HG03575 (cell line): ENCODE data around the gene SPTBN1.

Experiments used
- ATAC-seq: cut with Tn5 transposase; IDR thresholded peaks from one replicate; pipeline ENCODE4 v1.9.1; 2021; ENCODE audit not compliant: unreplicated experiment, insufficient number of reproducible peaks, low FRiP score; ENCODE audit errors: extremely low read depth

Gene SPTBN1

DNA sequence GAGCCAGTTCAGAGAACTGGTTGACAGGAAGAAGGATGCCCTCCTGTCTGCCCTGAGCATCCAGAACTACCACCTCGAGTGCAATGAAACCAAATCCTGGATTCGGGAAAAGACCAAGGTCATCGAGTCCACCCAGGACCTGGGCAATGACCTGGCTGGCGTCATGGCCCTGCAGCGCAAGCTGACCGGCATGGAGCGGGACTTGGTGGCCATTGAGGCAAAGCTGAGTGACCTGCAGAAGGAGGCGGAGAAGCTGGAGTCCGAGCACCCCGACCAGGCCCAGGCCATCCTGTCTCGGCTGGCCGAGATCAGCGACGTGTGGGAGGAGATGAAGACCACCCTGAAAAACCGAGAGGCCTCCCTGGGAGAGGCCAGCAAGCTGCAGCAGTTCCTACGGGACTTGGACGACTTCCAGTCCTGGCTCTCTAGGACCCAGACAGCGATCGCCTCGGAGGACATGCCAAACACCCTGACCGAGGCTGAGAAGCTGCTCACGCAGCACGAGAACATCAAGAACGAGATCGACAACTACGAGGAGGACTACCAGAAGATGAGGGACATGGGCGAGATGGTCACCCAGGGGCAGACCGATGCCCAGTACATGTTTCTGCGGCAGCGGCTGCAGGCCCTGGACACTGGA lies 174.9 kb downstream of the SPTBN1 start:
- no peak for ATAC-seq

DNA sequence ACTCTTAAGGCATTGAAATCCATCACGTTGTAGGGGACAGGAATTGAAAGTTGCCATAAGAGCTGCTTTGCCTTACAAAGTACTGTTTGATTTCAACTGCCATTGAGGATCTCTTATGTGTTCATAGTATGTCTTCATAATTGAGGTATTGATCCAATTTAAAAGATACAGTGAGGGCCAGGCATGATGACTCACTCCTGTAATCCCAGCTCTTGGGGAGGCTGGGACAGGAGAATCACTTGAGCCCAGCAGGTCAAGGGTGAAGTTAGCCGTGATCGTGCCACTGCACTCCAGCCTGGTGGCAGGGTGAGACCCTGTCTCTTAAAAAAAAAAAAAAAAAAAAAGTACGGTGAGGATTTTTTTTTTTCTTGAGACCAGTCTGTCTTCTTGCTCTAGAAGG lies 175.6 kb downstream of the SPTBN1 start:
- ATAC-seq, result no peak

DNA sequence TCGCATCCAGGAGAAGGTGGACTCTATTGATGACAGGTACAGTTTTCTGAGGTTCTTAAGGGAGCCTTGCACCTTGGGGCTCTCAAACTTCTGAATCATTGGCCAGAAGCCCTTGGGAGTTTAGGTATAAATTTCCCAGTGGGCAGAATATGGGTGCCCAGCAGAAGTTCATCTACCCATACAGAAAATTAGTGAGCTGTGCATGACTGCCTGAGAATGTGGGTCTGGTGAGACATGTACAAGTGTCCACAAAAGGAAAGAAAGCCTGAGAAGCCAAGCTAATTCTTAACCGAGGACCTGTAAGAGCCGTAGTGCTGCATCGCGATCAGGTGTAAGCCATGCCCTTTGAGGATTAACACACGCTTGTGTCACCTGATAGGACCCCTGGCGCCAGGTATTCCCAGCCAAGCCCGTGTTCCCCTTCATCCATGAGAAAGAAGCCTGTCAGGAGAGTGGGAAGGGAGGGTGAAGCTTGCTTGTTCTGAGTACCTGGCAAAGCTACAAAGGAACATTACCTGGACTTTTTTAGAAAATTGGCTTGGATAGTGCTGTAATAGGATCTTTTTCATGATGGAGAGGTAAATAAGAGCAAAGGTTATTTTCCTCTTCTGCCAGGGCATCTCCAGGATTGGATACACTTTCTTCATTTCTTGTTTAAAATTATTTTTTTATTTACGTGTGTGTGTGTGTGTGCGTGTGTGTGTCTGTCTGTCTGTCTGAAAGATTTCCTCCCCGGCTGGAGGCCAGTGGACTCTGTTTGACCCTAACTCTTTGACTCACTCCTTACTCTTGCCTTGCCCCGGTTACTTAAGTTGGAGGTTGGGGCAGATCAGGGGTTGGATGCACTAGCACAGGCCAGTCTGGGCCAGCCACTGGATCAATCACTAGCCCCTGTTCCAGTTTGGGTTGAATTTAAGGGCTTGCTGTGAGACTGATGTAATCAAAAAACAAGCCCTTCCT lies 176.9 kb downstream of the SPTBN1 start:
- no peak for ATAC-seq

GRCh38 chr2:54634021-54634420 lies 177.9 kb downstream of the SPTBN1 start:
- ATAC-seq, result no peak

DNA sequence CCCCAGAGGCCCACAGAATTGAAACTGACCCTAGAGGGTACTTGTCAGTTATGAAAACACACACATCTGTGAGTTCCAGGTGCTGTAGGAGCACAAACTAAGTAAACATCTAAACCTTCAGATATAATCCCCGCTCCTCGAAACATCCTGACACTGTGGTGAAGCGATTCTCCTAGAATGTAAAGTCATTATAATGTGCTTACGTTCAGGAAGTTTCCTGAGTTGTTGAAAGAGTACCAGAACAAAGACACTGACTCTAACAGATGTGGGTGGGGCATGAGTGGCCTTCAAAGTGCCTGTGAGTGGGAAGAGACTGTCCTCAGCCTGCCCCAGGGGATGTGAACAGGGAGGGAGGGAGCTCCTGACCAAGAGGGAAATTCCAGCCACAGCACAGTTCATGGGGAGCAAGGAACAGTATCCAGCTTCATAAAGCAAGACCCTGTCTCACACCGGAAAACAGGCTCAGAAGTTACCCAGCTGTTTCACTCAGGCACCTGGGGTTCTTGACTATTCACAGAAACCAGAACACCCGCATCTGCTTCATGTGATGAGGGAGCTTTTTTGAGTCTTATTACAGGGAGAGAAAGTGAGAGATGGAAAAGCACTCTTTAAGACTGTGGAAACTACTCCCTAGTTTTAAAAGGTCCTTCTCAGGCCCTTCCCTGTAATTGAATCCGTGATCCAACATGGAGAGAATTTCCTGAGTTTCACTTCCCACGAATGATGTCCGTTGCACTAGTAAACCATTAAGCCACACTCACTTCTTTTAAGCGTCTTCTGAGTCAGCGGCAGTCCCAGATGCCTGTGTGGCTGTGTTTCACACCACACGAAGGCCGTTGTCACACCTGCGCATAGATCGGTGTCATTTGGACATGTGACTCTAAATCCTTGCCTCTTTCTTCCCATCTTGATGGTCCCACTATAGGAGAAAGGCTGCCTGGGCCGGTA lies 178.7 kb downstream of the SPTBN1 start:
- peak; percentile 49 for ATAC-seq

- no peak for ATAC-seq
Observed at GRCh38 chr2:54635554-54636152, 179.5 kb downstream of the SPTBN1 start.

- no peak for ATAC-seq
Observed at GRCh38 chr2:54636415-54637139, 180.4 kb downstream of the SPTBN1 start.

GRCh38 chr2:54638103-54638502 lies 182.0 kb downstream of the SPTBN1 start:
- ATAC-seq, result peak; percentile 45

GRCh38 chr2:54638774-54639187 lies 182.7 kb downstream of the SPTBN1 start:
- no peak for ATAC-seq

GRCh38 chr2:54639609-54640008 lies 183.5 kb downstream of the SPTBN1 start:
- no peak for ATAC-seq

DNA sequence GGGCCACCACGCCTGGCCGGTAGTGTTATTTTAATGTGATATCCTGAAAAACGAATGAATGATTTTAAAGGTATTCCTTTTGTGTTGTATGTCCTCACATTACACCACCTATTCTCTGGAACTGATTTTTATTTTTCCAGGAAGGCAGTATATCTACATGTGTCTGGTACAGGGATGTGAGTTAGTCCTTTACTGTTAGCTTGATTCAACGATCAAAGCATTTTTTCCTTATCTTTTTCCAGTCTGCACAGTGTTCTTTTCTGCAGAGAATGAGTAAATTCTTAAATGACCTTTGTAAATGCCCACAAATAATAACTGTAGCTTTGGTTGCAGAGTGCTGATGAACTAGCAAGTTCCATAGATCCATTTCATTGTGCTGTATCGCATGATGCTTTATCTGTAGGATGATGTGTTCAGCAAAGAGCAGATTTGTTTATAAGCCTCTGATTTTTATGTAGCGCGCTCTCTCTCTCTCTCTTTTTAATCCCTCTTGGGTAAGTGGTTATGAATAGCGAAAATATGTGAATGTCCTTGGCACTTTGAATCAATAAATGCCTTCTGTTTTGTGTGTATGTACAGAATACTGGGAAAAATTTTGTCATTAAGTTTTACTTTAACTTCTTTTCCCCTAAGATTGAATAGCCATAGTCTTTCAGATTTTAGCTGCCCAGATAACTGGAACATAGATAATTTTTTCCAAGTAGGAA lies 184.9 kb downstream of the SPTBN1 start:
- ATAC-seq, result no peak

- ATAC-seq, result no peak
Observed at GRCh38 chr2:54641988-54642387, 185.9 kb downstream of the SPTBN1 start.

DNA sequence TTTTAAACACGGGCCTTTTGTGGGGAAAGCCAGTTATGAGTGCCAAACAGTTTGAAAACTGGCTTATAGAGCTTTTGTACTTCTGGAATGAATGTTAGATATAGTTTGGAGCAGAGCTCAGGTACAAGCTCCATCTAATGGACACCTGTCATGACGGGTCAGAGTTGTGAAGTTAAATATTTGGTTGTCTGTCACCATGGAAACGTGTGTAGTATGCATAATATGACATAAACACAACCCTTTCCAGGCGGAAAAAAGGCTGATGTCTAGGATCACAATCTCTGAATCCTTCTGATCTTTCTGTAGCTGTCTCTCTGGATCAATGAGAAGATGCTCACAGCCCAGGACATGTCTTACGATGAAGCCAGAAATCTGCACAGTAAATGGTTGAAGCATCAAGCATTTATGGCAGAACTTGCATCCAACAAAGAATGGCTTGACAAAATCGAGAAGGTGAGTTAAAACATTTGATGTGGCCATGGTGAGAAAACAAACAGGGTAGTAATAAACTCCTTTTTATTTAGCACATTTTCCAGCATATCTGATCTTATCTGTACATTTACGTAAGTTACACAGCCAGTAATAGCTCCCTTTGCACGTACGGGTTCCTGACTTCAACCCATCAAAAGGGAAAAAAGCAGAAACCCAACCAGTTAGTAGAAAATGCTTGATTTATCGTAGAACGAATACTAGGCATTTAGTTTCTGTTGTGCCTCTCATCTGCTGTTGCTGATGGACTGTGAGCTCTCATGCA lies 186.7 kb downstream of the SPTBN1 start:
- ATAC-seq, result no peak

DNA sequence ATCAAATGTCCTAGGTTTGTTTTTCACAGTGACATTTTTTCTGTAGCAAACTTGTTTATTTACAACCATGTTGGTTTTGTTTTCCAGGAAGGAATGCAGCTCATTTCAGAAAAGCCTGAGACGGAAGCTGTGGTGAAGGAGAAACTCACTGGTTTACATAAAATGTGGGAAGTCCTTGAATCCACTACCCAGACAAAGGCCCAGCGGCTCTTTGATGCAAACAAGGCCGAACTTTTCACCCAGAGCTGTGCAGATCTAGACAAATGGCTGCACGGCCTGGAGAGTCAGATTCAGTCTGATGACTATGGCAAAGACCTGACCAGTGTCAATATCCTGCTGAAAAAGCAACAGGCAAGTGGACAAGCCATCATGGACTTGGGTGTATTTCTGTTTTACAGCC lies 188.1 kb downstream of the SPTBN1 start:
- no peak for ATAC-seq

DNA sequence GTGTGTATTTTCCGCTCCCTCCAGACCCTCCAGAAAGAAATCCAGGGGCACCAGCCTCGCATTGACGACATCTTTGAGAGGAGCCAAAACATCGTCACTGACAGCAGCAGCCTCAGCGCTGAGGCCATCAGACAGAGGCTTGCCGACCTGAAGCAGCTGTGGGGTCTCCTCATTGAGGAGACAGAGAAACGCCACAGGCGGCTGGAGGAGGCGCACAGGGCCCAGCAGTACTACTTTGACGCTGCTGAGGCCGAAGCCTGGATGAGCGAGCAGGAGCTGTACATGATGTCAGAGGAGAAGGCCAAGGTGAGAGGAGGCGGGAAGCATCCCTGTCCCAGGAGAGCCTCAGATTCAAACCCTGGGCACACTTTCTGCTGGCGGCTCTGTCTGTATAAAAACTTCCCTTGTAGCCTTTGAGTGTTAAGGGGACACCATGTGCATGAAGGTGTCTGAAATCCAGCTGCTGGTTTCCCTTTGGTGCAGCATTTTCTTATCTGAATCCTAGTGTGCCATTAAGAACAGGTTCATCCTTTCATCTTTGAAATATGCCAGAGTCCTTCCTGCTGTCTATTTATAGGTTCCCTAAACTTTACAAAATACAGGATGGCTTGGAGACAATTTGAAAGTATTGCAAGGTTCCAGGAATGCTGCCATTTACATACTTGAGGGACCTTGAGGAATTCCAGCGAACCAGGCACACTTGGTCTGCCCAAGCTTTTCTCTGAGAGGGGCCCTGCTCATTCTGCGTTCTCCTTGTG lies 190.2 kb downstream of the SPTBN1 start:
- ATAC-seq, result no peak

DNA sequence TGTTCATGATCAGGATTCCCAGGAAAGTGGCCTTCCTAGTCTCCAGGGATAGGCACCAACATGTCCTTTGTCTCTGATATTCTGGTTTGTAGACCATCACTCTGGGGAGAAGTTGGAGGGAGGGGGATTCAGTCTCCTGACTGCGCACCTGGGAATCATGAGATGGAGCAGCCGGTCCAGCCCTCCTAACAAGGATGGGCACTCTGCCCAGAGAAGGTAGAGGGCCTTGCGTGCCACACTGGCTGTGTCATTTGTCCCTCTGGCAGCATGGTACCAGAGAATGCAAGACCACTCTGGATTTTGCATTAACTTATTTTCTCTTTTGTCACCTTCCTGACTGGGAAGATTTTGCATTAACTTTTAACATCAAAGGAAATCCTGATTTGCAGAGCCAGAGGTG lies 192.1 kb downstream of the SPTBN1 start:
- no peak for ATAC-seq
